SK-N-SH treated with all-trans-retinoic acid at 6 μM for 48 hours (cell line): Measurements from ENCODE around the gene AMOT.

ENCODE experiments used
- ATAC-seq: fragments of 200-7000 bp; cut with Tn5 transposase; 3 replicates; pipeline ENCODE4 v1.9.1; 2020; ENCODE audit warnings: mild to moderate bottlenecking, moderate library complexity
- ARNTL ChIP-seq: fragments of 450-650 bp; formaldehyde crosslinking; IDR thresholded peaks from 2 replicates; pipeline ENCODE4 v1.5.0; 2020; ENCODE audit warnings: low read depth, mild to moderate bottlenecking, moderate library complexity, borderline replicate concordance
- CREB5 ChIP-seq: fragments of 250-450 bp; sonication (Bioruptor Pico); IDR thresholded peaks from 2 replicates; pipeline ENCODE4 v1.5.1; 2020; ENCODE audit warnings: low read depth, mild to moderate bottlenecking, moderate library complexity
- CSDC2 ChIP-seq: fragments of 250-450 bp; sonication (Bioruptor Pico); IDR thresholded peaks from 2 replicates; pipeline ENCODE4 v1.5.0; 2020; ENCODE audit warnings: mild to moderate bottlenecking, moderate library complexity
- ESRRG ChIP-seq: fragments of 250-450 bp; sonication (Bioruptor Pico); IDR thresholded peaks from 2 replicates; pipeline ENCODE4 v1.6.1; 2021; ENCODE audit warnings: mild to moderate bottlenecking
- GLIS3 ChIP-seq: fragments of 250-450 bp; sonication (Bioruptor Pico); IDR thresholded peaks from 2 replicates; pipeline ENCODE4 v1.5.0; 2020; ENCODE audit warnings: mild to moderate bottlenecking, moderate library complexity
- ISL1 ChIP-seq: fragments of 250-450 bp; sonication (Bioruptor Pico); IDR thresholded peaks from 2 replicates; pipeline ENCODE4 v2.1.2; 2022; ENCODE audit warnings: mild to moderate bottlenecking, moderate library complexity
- OSR1 ChIP-seq: fragments of 250-450 bp; sonication (Bioruptor Pico); IDR thresholded peaks from 2 replicates; pipeline ENCODE4 v1.8.0; 2022; ENCODE audit warnings: moderate library complexity, mild to moderate bottlenecking, inconsistent platforms
- PATZ1 ChIP-seq: fragments of 250-450 bp; sonication (Bioruptor Pico); IDR thresholded peaks from 2 replicates; pipeline ENCODE4 v1.8.0; 2020; ENCODE audit warnings: mild to moderate bottlenecking, moderate library complexity, borderline replicate concordance
- POU6F1 ChIP-seq: fragments of 250-450 bp; sonication (Bioruptor Pico); IDR thresholded peaks from 2 replicates; pipeline ENCODE4 v1.8.0; 2021; ENCODE audit warnings: low read depth, mild to moderate bottlenecking, moderate library complexity, borderline replicate concordance
- PPARA ChIP-seq: fragments of 250-450 bp; sonication (Bioruptor Pico); IDR thresholded peaks from 2 replicates; pipeline ENCODE4 v1.5.0; 2020; ENCODE audit warnings: mild to moderate bottlenecking, borderline replicate concordance
- RARB ChIP-seq: fragments of 250-450 bp; sonication (Bioruptor Pico); IDR thresholded peaks from 2 replicates; pipeline ENCODE4 v1.8.0; 2021; ENCODE audit warnings: mild to moderate bottlenecking, moderate library complexity
- SNAI2 ChIP-seq: fragments of 250-450 bp; sonication (Bioruptor Pico); IDR thresholded peaks from 2 replicates; pipeline ENCODE4 v1.5.0; 2020; ENCODE audit warnings: mild to moderate bottlenecking, moderate library complexity
- TCF4 ChIP-seq: fragments of 250-450 bp; sonication (Bioruptor Pico); IDR thresholded peaks from 2 replicates; pipeline ENCODE4 v1.8.0; 2021; ENCODE audit warnings: mild to moderate bottlenecking, moderate library complexity, borderline replicate concordance
- TOX ChIP-seq: fragments of 250-450 bp; sonication (Bioruptor Pico); IDR thresholded peaks from 2 replicates; pipeline ENCODE4 v1.8.0; 2021; ENCODE audit warnings: mild to moderate bottlenecking, moderate library complexity, borderline replicate concordance
- TSHZ2 ChIP-seq: fragments of 250-450 bp; sonication (Bioruptor Pico); IDR thresholded peaks from 2 replicates; pipeline ENCODE4 v1.5.0; 2020; ENCODE audit warnings: mild to moderate bottlenecking, moderate library complexity
- ZC3H10 ChIP-seq: fragments of 250-450 bp; sonication (Bioruptor Pico); IDR thresholded peaks from 2 replicates; pipeline ENCODE4 v1.5.1; 2021; ENCODE audit warnings: mild to moderate bottlenecking, moderate library complexity
- ZNF565 ChIP-seq: fragments of 450-650 bp; formaldehyde crosslinking; conservative IDR thresholded peaks from 2 replicates; pipeline ENCODE4 v1.5.0; 2020; ENCODE audit warnings: low read depth, mild to moderate bottlenecking, moderate library complexity
- ZNF70 ChIP-seq: fragments of 450-650 bp; formaldehyde crosslinking; IDR thresholded peaks from 2 replicates; pipeline ENCODE4 v1.5.0; 2020; ENCODE audit warnings: mild to moderate bottlenecking, moderate library complexity
- ZNF8 ChIP-seq: fragments of 450-650 bp; formaldehyde crosslinking; IDR thresholded peaks from 2 replicates; pipeline ENCODE4 v1.5.0; 2020; ENCODE audit warnings: mild to moderate bottlenecking, moderate library complexity

AMOT gene

GRCh38 chrX:112816908-112817307, 23.7 kb downstream of the AMOT start:
- ATAC-seq = no peak

GRCh38 chrX:112814496-112814895, 26.1 kb downstream of the AMOT start:
- TF ChIP-seq SNAI2 = no peak
- TF ChIP-seq ZNF70 (CRISPR knock-in tag) = no peak
- TF ChIP-seq TSHZ2 = no peak
- no peak for TF ChIP-seq TOX (CRISPR knock-in tag)
- TF ChIP-seq TCF4 (CRISPR knock-in tag) = no peak
- TF ChIP-seq OSR1 (CRISPR knock-in tag) = no peak

More at GRCh38 chrX:112816908-112817307, 23.7 kb downstream of the AMOT start:
- no peak for TF ChIP-seq TOX (CRISPR knock-in tag)
- no peak for TF ChIP-seq ZNF565 (CRISPR knock-in tag)
- TF ChIP-seq CREB5 (CRISPR knock-in tag) = no peak
- TF ChIP-seq PATZ1 (CRISPR knock-in tag) = no peak
- TF ChIP-seq GLIS3 (CRISPR knock-in tag) = no peak
- no peak for TF ChIP-seq ZNF70 (CRISPR knock-in tag)
- no peak for TF ChIP-seq RARB (CRISPR knock-in tag)
- no peak for TF ChIP-seq CSDC2 (CRISPR knock-in tag)
- TF ChIP-seq ZC3H10 (CRISPR knock-in tag) = no peak
- TF ChIP-seq PPARA (CRISPR knock-in tag) = no peak
- no peak for TF ChIP-seq TCF4 (CRISPR knock-in tag)
- TF ChIP-seq ISL1 (CRISPR knock-in tag) = no peak
- no peak for TF ChIP-seq POU6F1 (CRISPR knock-in tag)
- no peak for TF ChIP-seq ZNF8
- no peak for TF ChIP-seq ARNTL
- TF ChIP-seq, all 23 proteins: peak for 0

GRCh38 chrX:112812741-112813140, 27.9 kb downstream of the AMOT start:
- TF ChIP-seq ZC3H10 (CRISPR knock-in tag) = no peak
- no peak for TF ChIP-seq ZNF8
- TF ChIP-seq OSR1 (CRISPR knock-in tag) = no peak
- no peak for TF ChIP-seq ESRRG (CRISPR knock-in tag)
- TF ChIP-seq TCF4 (CRISPR knock-in tag) = no peak
- no peak for TF ChIP-seq CSDC2 (CRISPR knock-in tag)
- no peak for TF ChIP-seq SNAI2
- no peak for TF ChIP-seq PATZ1 (CRISPR knock-in tag)
- TF ChIP-seq TSHZ2 = no peak
- ATAC-seq = no peak

More at GRCh38 chrX:112814496-112814895, 26.1 kb downstream of the AMOT start:
- no peak for ATAC-seq
